Right cardiac atrium (tissue), 5 donors: Measurements from ENCODE around the gene TNP1. TPM values are rescaled to one million over a fixed set of nuclear protein-coding genes. Genes with fewer than 3 reads are reported as not detected.
A peak's percentile ranks its signal among the peaks of the same experiment; 100 is the strongest.

ENCODE experiments used
- ATAC-seq, 2 donors: fragments of 200-7000 bp; cut with Tn5 transposase; one replicate each; pipeline versions ENCODE4 v1.8.0 to v1.9.1; 2020; ENCODE audit warnings: moderate library complexity in 2 of 2, mild to moderate bottlenecking in 1 of 2
- DNase-seq, 3 donors: peaks; one replicate each; pipeline ENCODE4 v3.0.0-alpha.2; 2020
- H3K27ac ChIP-seq: one replicate; pipeline ENCODE4 v1.5.1; 2013; ENCODE audit warnings: mild to moderate bottlenecking, low read length, control low read depth, moderate library complexity
- H3K27me3 ChIP-seq: one replicate; pipeline ENCODE4 v1.6.1; 2013; ENCODE audit not compliant: control insufficient read depth, insufficient read depth
- H3K4me1 ChIP-seq: one replicate; pipeline ENCODE4 v1.6.1; 2013; ENCODE audit warnings: low read length; ENCODE audit not compliant: control insufficient read depth, insufficient read depth
- H3K4me3 ChIP-seq: one replicate; pipeline ENCODE4 v1.5.1; 2013; ENCODE audit warnings: low read length, control low read depth
- H3K9me3 ChIP-seq: one replicate; pipeline ENCODE4 v1.6.1; 2013; ENCODE audit warnings: low read length; ENCODE audit not compliant: control insufficient read depth
- WGBS: extraction: QIAGEN DNeasy Blood & Tissue Kit; methylation state at CpG from one replicate; pipeline ENCODE4 v1.1.7; 2013; 5-methylcytosine and 5-hydroxymethylcytosine counted together
- intact Hi-C, 4 donors: fragments of 100-400 bp; cut with DNase I; formaldehyde crosslinking; loops; one replicate each; pipeline versions ENCODE4 v1.11.0 to v1.14.0; 2022 to 2023
- polyA plus RNA-seq: library from polyadenylated mRNA; stranded (reverse); fragments of 200-250 nt; gene quantifications from one replicate; pipeline ENCODE4 v1.2.3, GENCODE V29; 2013
- total RNA-seq, 4 donors: library from RNA; stranded (reverse); fragmentation: NEBNext Ultra II Directional; extraction: Animal tissue kit (Norgen Biotek cat#: 25700); gene quantifications; one replicate each; pipeline ENCODE4 v1.2.1, GENCODE V29; 2021
- donor health status: healthy with polysubstance abuse.
- donor health status: DM: no; HTN: yes; CAD: no.
- donor health status: DM: no; HTN: no; CAD: no.
- donor health status: DM: no; HTN: yes; CAD: no; lungs with severe emphysema.
- donor health status: DM: yes; HTN: yes; CAD: no.

Gene TNP1
- total and polyA plus RNA-seq, 5 donors, result not detected

GRCh38 chr2:216873573-216873972 lies 13.7 kb upstream of the TNP1 start:
- Histone ChIP-seq H3K9me3 (no peaks in the 10 kb centered on the region), H3K4me1 (no peaks in the 10 kb centered on the region), H3K27ac (no peak overlapping the region), H3K4me3 (no peak overlapping the region), H3K27me3 (no peaks in the 10 kb centered on the region)
- intact Hi-C loops, result no loop called here
- WGBS, result 86% methylated on average over 1 of the region's 1 CpG
- ATAC-seq (no peak), DNase-seq (no peak)

- Histone ChIP-seq H3K9me3 (no peaks in the 10 kb centered on the region), H3K4me3 (no peak overlapping the region), H3K4me1 (no peaks in the 10 kb centered on the region), H3K27ac (no peak overlapping the region), H3K27me3 (no peaks in the 10 kb centered on the region)
- ATAC-seq (no peak), DNase-seq (no peak)
- intact Hi-C loops, result no loop called here
- 93% methylated on average over 3 of the region's 3 CpGs for WGBS
Measured at GRCh38 chr2:216872624-216873023, 12.8 kb upstream of the TNP1 start.

- H3K9me3 ChIP-seq, result no peaks in the 10 kb centered on the region
- H3K27ac ChIP-seq, result no peak overlapping the region
- ATAC-seq (no peak), DNase-seq (no peak)
- no peak overlapping the region for H3K4me3 ChIP-seq
- H3K27me3 ChIP-seq, result no peaks in the 10 kb centered on the region
- 91% methylated on average over 3 of the region's 3 CpGs for WGBS
- H3K4me1 ChIP-seq, result no peaks in the 10 kb centered on the region
- intact Hi-C loops, result no loop called here
Measured at GRCh38 chr2:216872040-216872439, 12.2 kb upstream of the TNP1 start.

- no peak overlapping the region for H3K4me3 ChIP-seq
- 74% methylated on average over 4 of the region's 4 CpGs for WGBS
- H3K4me1 ChIP-seq, result no peaks in the 10 kb centered on the region
- H3K27ac ChIP-seq, result no peak overlapping the region
- DNase-seq (no peak), ATAC-seq (no peak)
- intact Hi-C loops, result no loop called here
- no peaks in the 10 kb centered on the region for H3K9me3 ChIP-seq
- no peaks in the 10 kb centered on the region for H3K27me3 ChIP-seq
Measured at GRCh38 chr2:216871333-216871934, 11.6 kb upstream of the TNP1 start.

GRCh38 chr2:216870508-216871332 lies 10.9 kb upstream of the TNP1 start:
- Histone ChIP-seq H3K27ac (no peak overlapping the region), H3K4me1 (no peaks in the 10 kb centered on the region), H3K27me3 (no peaks in the 10 kb centered on the region), H3K9me3 (no peaks in the 10 kb centered on the region), H3K4me3 (no peak overlapping the region)
- intact Hi-C loops, result no loop called here
- no peak for DNase-seq
- 94% methylated on average over 3 of the region's 3 CpGs for WGBS
- no peak for ATAC-seq

GRCh38 chr2:216866515-216867095 lies 6.7 kb upstream of the TNP1 start:
- H3K27ac ChIP-seq, result no peak overlapping the region
- ATAC-seq (no peak), DNase-seq (no peak)
- H3K4me1 ChIP-seq, result no peaks in the 10 kb centered on the region
- H3K27me3 ChIP-seq, result no peaks in the 10 kb centered on the region
- H3K4me3 ChIP-seq, result no peak overlapping the region
- intact Hi-C loops, result no loop called here
- H3K9me3 ChIP-seq, result no peaks in the 10 kb centered on the region
- WGBS, result 90% methylated on average over 3 of the region's 3 CpGs

- no peak for DNase-seq
- H3K4me1 ChIP-seq, result no peaks in the 10 kb centered on the region
- H3K27me3 ChIP-seq, result no peaks in the 10 kb centered on the region
- no peaks in the 10 kb centered on the region for H3K9me3 ChIP-seq
- intact Hi-C loops, result no loop called here
- H3K27ac ChIP-seq, result no peak overlapping the region
- WGBS, result 87% methylated on average over 3 of the region's 3 CpGs
- no peak for ATAC-seq
- H3K4me3 ChIP-seq, result no peak overlapping the region
Measured at GRCh38 chr2:216865658-216866057, 5.8 kb upstream of the TNP1 start.

GRCh38 chr2:216863946-216864345 lies 4.1 kb upstream of the TNP1 start:
- no peak for DNase-seq
- Histone ChIP-seq H3K27me3 (no peaks in the 10 kb centered on the region), H3K4me1 (no peaks in the 10 kb centered on the region), H3K4me3 (no peak overlapping the region), H3K27ac (no peak overlapping the region), H3K9me3 (no peaks in the 10 kb centered on the region)
- intact Hi-C loops, result no loop called here
- no peak for ATAC-seq
- 77% methylated on average over 4 of the region's 4 CpGs for WGBS

GRCh38 chr2:216862628-216863398 lies 2.9 kb upstream of the TNP1 start:
- 76% methylated on average over 8 of the region's 8 CpGs for WGBS
- ATAC-seq, result peak; percentile 28 to 39
- no peaks in the 10 kb centered on the region for H3K4me1 ChIP-seq
- no peak overlapping the region for H3K27ac ChIP-seq
- peak in 1 of 3 donors; percentile 66 for DNase-seq
- no peaks in the 10 kb centered on the region for H3K27me3 ChIP-seq
- intact Hi-C loops, result no loop called here
- H3K9me3 ChIP-seq, result no peaks in the 10 kb centered on the region
- H3K4me3 ChIP-seq, result no peak overlapping the region

GRCh38 chr2:216860426-216861137 lies 718 bp upstream of the TNP1 start:
- DNase-seq (no peak), ATAC-seq (no peak)
- H3K4me3 ChIP-seq, result no peak overlapping the region
- WGBS, result 91% methylated on average over 2 of the region's 2 CpGs
- H3K27ac ChIP-seq, result no peak overlapping the region
- H3K9me3 ChIP-seq, result no peaks in the 10 kb centered on the region
- intact Hi-C loops, result no loop called here
- no peaks in the 10 kb centered on the region for H3K27me3 ChIP-seq
- peaks cover 4% of the 10 kb centered on the region for H3K4me1 ChIP-seq
